Heart left ventricle (tissue), 16 donors: ENCODE results near the gene FBXO31. TPM values are rescaled to one million over a fixed set of nuclear protein-coding genes. Genes with fewer than 3 reads are reported as not detected.
A peak's percentile ranks its signal among the peaks of the same experiment; 100 is the strongest.

Experiments used
- ATAC-seq, 4 donors: fragments of 200-7000 bp; cut with Tn5 transposase; one replicate each; pipeline ENCODE4 v1.9.1; 2020 to 2022; ENCODE audit warnings: moderate library complexity in 4 of 4, mild to moderate bottlenecking in 3 of 4, moderate number of reproducible peaks in 1 of 4
- DNase-seq, 5 donors: peaks; one replicate each; pipeline ENCODE4 v3.0.0-alpha.2; 2020
- H3K27ac ChIP-seq, 12 donors: fragments of 200-600 bp; sonication (generic) in 4 of 12; one replicate each; pipeline versions ENCODE4 v1.5.0 to v1.8.0; 2016 to 2022; ENCODE audit warnings: mild to moderate bottlenecking in 2 of 12
- H3K27me3 ChIP-seq, 9 donors: fragments of 200-600 bp; sonication (generic) in 2 of 9; one replicate each; pipeline versions ENCODE4 v1.5.1 to v1.8.0; 2016 to 2022; ENCODE audit warnings: mild to moderate bottlenecking in 3 of 9
- H3K36me3 ChIP-seq, 9 donors: fragments of 200-600 bp; sonication (generic) in 2 of 9; one replicate each; pipeline versions ENCODE4 v1.5.0 to v1.8.0; 2018 to 2022; ENCODE audit warnings: mild to moderate bottlenecking in 2 of 9
- H3K4me1 ChIP-seq, 12 donors: fragments of 200-600 bp; sonication (generic) in 4 of 12; one replicate each; pipeline versions ENCODE4 v1.5.0 to v1.8.0; 2016 to 2022; ENCODE audit warnings: mild to moderate bottlenecking in 3 of 12
- H3K4me3 ChIP-seq, 12 donors: fragments of 200-600 bp; sonication (generic) in 4 of 12; one replicate each; pipeline versions ENCODE4 v1.5.0 to v1.8.0; 2017 to 2022; ENCODE audit warnings: mild to moderate bottlenecking in 9 of 12, moderate library complexity in 4 of 12
- H3K9me3 ChIP-seq, 12 donors: fragments of 200-600 bp; sonication (generic) in 4 of 12; one replicate each; pipeline versions ENCODE4 v1.5.0 to v1.8.0; 2016 to 2022; ENCODE audit warnings: mild to moderate bottlenecking in 1 of 12
- POLR2A ChIP-seq, 2 donors: fragments of 450-650 bp; IDR thresholded peaks; one replicate each; pipeline ENCODE4 v1.6.1; 2017; ENCODE audit warnings: antibody characterized with exemption in 2 of 2, mild to moderate bottlenecking in 2 of 2, moderate library complexity in 2 of 2
- WGBS, 4 donors: extraction: QIAGEN DNeasy Blood & Tissue Kit in 2 of 4; methylation state at CpG; one replicate each; pipeline versions ENCODE4 v1.1.5 to v1.1.7; 2013 to 2018; 5-methylcytosine and 5-hydroxymethylcytosine counted together
- intact Hi-C, 10 donors: fragments of 100-400 bp; cut with DNase I; formaldehyde crosslinking; loops; one replicate each; pipeline versions ENCODE4 v1.11.1 to v1.14.2; 2022
- polyA plus RNA-seq, 2 donors: library from polyadenylated mRNA; stranded (reverse); fragments of 200-250 nt; gene quantifications; one replicate each; pipeline ENCODE4 v1.2.3, GENCODE V29; 2013
- total RNA-seq, 9 donors: library from RNA; depleted of rRNA in 2 of 9; stranded (reverse); fragments of >200 nt in 2 of 9; fragmentation: NEBNext Ultra II Directional in 3 of 9; extraction: Animal tissue kit (Norgen Biotek cat#: 25700) in 3 of 9; gene quantifications; one replicate each; pipeline versions ENCODE4 v1.1.0 to v1.2.4, GENCODE V29; 2016 to 2023
- TF ChIP-seq, protein P1 (sequence below), 12 donors: fragments of 200-600 bp; sonication (generic) in 4 of 12; IDR thresholded peaks; one replicate each; pipeline versions ENCODE4 v1.5.0 to v1.8.0; 2018 to 2022; ENCODE audit warnings: antibody characterized with exemption in 12 of 12, mild to moderate bottlenecking in 5 of 12
- donor health status: ischemic (EF 13 %, LVEDD 7.1; RV severe dilation, severe dysfunction).
- donor health status: healthy with polysubstance abuse.
- donor health status: DM: no; HTN: yes; CAD: no.
- donor health status: DM: no; HTN: no; CAD: no.
- donor health status: ischemic (EF 25% LVEDD 6.9; RV normal size, moderate dysfunction).
- donor health status: ischemic (EF 25% LVEDD 5.7; RV mildly dilated, moderate dysfunction).
- donor health status: healthy.
- donor health status: DM: yes; HTN: yes; CAD: no.
- donor health status: ischemic (EF 35%, LVEDD 5.7; RV mildly dilated, moderate dysfunction).
- donor health status: nonischemic (EF 11% LVEDD 7.7; RV severe dilation, severe dysfunction).
- donor health status: DM: yes; HTN: yes; CAD: no.
- donor health status: PGD.
- donor health status: ischemic (EF 29% LVEDD 5.4; RV normal size, mild dysfunction).
- donor health status: nonischemic (EF 23%, LVEDD 6.1; RV moderate dilation, normal function).

The FBXO31 gene
- total and polyA plus RNA-seq, 11 donors, result 20.0 to 130 (median 63.1) TPM

DNA sequence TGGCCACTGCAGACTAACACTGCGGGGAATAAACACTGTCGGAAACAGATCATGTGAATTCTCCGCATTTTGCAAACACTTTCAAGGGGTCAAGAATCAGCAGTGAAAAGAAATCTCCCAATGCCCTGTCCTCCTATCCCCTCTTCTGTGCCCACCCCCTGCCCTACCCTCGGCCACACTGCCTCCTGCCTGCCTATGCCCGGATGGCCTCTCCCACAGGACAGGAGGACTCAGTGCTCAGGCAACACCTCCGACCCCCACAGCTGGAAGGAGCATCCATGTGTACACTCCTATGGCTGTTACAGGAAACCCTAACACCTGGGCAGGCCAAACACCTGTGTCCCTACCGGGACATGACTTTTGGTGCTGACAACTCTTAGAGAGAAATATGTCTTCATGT lies 24.5 kb downstream of the FBXO31 start:
- no peak for DNase-seq
- intact Hi-C loops, result no loop called here
- peaks cover 0 to 66% (median 56%) of the 10 kb centered on the region in 9 donors for H3K36me3 ChIP-seq

DNA sequence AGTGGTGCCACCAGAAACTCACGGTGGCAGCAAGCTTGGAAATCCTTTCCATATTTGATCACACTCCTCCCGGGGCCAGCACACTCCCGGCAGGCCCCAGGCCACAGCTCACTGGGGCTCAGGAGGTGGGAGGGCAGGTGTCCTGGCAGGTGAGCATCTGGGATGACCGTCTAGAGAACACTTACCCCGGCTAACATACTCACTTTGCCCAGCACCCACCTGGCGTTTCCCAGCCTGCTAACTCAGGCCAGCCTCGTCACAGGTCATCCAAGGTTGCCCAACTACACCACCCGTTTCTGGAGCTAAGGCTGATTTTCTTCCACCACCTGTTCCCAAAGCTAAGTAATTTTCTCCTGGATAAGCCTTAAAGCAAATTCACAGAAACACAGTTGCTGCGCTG lies 24.9 kb downstream of the FBXO31 start:
- intact Hi-C loops, result no loop called here
- 62 to 72% (median 70%) methylated on average over 7 to 9 of the region's 9 CpGs for WGBS, 4 donors
- Histone ChIP-seq H3K27me3 (no peaks in the 10 kb centered on the region), H3K27ac (no peak overlapping the region), H3K36me3 (peaks cover 0 to 67% (median 59%) of the 10 kb centered on the region in 9 donors), H3K9me3 (no peaks in the 10 kb centered on the region), H3K4me3 (no peak overlapping the region), H3K4me1 (peaks cover 0 to 57% (median 9%) of the 10 kb centered on the region in 12 donors)
- peak in 1 of 4 donors; percentile 19 for ATAC-seq
- TF ChIP-seq POLR2A (IDR thresholded peaks at IDR 0.05), result no peak
- TF ChIP-seq, protein P1, sequence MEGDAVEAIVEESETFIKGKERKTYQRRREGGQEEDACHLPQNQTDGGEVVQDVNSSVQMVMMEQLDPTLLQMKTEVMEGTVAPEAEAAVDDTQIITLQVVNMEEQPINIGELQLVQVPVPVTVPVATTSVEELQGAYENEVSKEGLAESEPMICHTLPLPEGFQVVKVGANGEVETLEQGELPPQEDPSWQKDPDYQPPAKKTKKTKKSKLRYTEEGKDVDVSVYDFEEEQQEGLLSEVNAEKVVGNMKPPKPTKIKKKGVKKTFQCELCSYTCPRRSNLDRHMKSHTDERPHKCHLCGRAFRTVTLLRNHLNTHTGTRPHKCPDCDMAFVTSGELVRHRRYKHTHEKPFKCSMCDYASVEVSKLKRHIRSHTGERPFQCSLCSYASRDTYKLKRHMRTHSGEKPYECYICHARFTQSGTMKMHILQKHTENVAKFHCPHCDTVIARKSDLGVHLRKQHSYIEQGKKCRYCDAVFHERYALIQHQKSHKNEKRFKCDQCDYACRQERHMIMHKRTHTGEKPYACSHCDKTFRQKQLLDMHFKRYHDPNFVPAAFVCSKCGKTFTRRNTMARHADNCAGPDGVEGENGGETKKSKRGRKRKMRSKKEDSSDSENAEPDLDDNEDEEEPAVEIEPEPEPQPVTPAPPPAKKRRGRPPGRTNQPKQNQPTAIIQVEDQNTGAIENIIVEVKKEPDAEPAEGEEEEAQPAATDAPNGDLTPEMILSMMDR (IDR thresholded peaks at IDR 0.05), result no peak
- DNase-seq, result no peak

More for the DNA sequence above, 24.5 kb downstream of the FBXO31 start:
- peaks cover 2 to 61% (median 14%) of the 10 kb centered on the region in 12 donors for H3K4me1 ChIP-seq
- no peak for ATAC-seq
- no peak for TF ChIP-seq POLR2A (IDR thresholded peaks at IDR 0.05)
- TF ChIP-seq, protein P1 (IDR thresholded peaks at IDR 0.05), result no peak
- 93 to 96% (median 94%) methylated on average over 7 of the region's 7 CpGs for WGBS, 4 donors
- H3K4me3 ChIP-seq, result no peak overlapping the region
- H3K27me3 ChIP-seq, result peaks cover 0 to 1% (median 0%) of the 10 kb centered on the region in 9 donors
- H3K9me3 ChIP-seq, result no peaks in the 10 kb centered on the region
- no peak overlapping the region for H3K27ac ChIP-seq

DNA sequence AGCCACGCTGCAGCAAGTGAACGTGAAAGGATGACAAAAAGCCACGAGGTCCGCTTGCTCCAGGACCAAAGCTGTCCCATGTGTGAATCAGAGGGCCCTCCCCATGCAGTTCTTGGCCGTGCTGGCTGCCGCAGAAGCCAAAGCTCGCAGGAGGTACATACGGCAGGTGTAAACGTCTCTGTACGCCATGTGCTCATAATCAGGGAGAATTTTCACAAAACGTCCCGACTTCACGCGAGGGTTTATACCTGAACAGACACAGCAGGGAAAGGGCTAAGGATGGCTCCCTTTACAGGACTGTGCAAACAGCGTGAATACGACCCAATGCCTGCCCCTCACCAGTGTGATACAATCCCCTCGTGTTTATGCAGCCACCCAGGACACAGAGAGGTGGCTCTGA lies 25.3 kb downstream of the FBXO31 start:
- WGBS, 4 donors, result 91 to 96% (median 94%) methylated on average over 17 of the region's 17 CpGs
- TF ChIP-seq, protein P1 (IDR thresholded peaks at IDR 0.05), result no peak
- no peak for TF ChIP-seq POLR2A (IDR thresholded peaks at IDR 0.05)
- ATAC-seq (no peak), DNase-seq (no peak)
- H3K27ac ChIP-seq, result no peak overlapping the region
- H3K4me3 ChIP-seq, result no peak overlapping the region
- H3K9me3 ChIP-seq, result no peaks in the 10 kb centered on the region
- intact Hi-C loops, result no loop called here
- H3K36me3 ChIP-seq, result peaks cover 0 to 69% (median 60%) of the 10 kb centered on the region in 9 donors
- H3K27me3 ChIP-seq, result no peaks in the 10 kb centered on the region
- peaks cover 0 to 52% (median 6%) of the 10 kb centered on the region in 12 donors for H3K4me1 ChIP-seq

DNA sequence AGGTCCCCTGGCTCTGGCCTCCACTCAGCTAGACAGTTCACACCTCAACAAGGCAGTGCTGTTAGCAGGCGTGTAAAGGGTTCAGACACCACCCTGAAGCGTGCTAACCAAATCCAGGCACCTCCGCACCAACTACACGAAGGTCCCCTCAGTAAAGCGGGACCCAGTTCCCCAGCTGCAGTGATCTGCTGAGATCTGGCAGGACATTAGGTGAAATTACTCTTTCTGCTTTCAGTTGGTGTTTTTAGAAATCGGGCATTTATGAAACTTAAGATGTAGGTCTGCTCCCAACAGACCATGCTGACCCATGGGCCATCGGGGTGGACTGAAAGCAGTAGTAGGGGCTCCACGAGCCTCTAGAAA lies 27.1 kb downstream of the FBXO31 start:
- no peaks in the 10 kb centered on the region for H3K9me3 ChIP-seq
- H3K27ac ChIP-seq, result no peak overlapping the region
- H3K4me1 ChIP-seq, result peaks cover 0 to 43% (median 1%) of the 10 kb centered on the region in 12 donors
- intact Hi-C loops, result no loop called here
- WGBS, 4 donors, result 85 to 89% (median 88%) methylated on average over 8 of the region's 8 CpGs
- H3K4me3 ChIP-seq, result no peak overlapping the region
- no peaks in the 10 kb centered on the region for H3K27me3 ChIP-seq
- TF ChIP-seq, protein P1 (IDR thresholded peaks at IDR 0.05), result no peak
- TF ChIP-seq POLR2A (IDR thresholded peaks at IDR 0.05), result no peak
- ATAC-seq (no peak), DNase-seq (peak in 1 of 5 donors; percentile 9)
- H3K36me3 ChIP-seq, result peaks cover 0 to 63% (median 54%) of the 10 kb centered on the region in 9 donors
